HEK293 (cell line): ENCODE data around the gene CCNJL.

Experiments
- CTCF ChIA-PET: fragments of 350-600 bp; formaldehyde crosslinking; extraction: SDS; loops from one replicate; lab custom pipeline; 2021; ENCODE audit warnings: antibody characterized with exemption; lab: Yijun Ruan, JAX
- POLR2A ChIA-PET: fragments of 300-600 bp; formaldehyde crosslinking; extraction: SDS; loops from one replicate; lab custom pipeline; 2020; ENCODE audit warnings: antibody characterized with exemption, inconsistent platforms; lab: Yijun Ruan, JAX
- H3K27ac ChIP-seq: fragments of 200-500 bp; sonication (Bioruptor generic); 2 replicates; pipeline ENCODE4 v1.5.1; 2014; ENCODE audit warnings: low read depth, low read length, control low read depth, inconsistent platforms; ENCODE audit errors: extremely low read depth
- H3K36me3 ChIP-seq, 2 experiments: fragments of 200-500 bp in 1 of 2; sonication (Bioruptor generic) in 1 of 2; 1 replicate in 1 of 2; 2 replicates in 1 of 2; pipeline ENCODE4 v1.5.1; 2014 to 2017; ENCODE audit warnings: inconsistent platforms in 2 of 2, low read length in 2 of 2; ENCODE audit not compliant: control insufficient read depth in 2 of 2, insufficient read depth in 1 of 2
- H3K4me1 ChIP-seq: fragments of 200-500 bp; sonication (Bioruptor generic); 2 replicates; pipeline ENCODE4 v1.5.1; 2014; ENCODE audit warnings: mild to moderate bottlenecking, low read length, inconsistent platforms; ENCODE audit not compliant: control insufficient read depth, insufficient read depth
- H3K4me3 ChIP-seq: 2 replicates; pipeline ENCODE4 v1.5.1; 2011; ENCODE audit warnings: low read depth, mild to moderate bottlenecking, control low read depth, low read length, moderate library complexity
- H3K9me3 ChIP-seq: fragments of 200-500 bp; sonication (Bioruptor generic); 2 replicates; pipeline ENCODE4 v1.5.1; 2014; ENCODE audit warnings: low read depth, low read length, inconsistent platforms; ENCODE audit not compliant: control insufficient read depth, insufficient read depth
- BCL11B ChIP-seq: fragments of 450-650 bp; formaldehyde crosslinking; IDR thresholded peaks from 2 replicates; pipeline ENCODE4 v1.5.1; 2016; ENCODE audit warnings: low read depth, missing biosample characterization, missing genetic modification characterization
- GLIS1 ChIP-seq: fragments of 450-650 bp; formaldehyde crosslinking; IDR thresholded peaks from 2 replicates; pipeline ENCODE4 v1.5.1; 2016; ENCODE audit warnings: missing biosample characterization, missing genetic modification characterization
- KLF1 ChIP-seq: fragments of 450-650 bp; formaldehyde crosslinking; IDR thresholded peaks from 2 replicates; pipeline ENCODE4 v1.5.1; 2016; ENCODE audit warnings: missing biosample characterization, missing genetic modification characterization
- OVOL3 ChIP-seq: fragments of 450-650 bp; formaldehyde crosslinking; IDR thresholded peaks from 2 replicates; pipeline ENCODE4 v1.5.1; 2016; ENCODE audit warnings: missing biosample characterization, missing genetic modification characterization
- REPIN1 ChIP-seq: fragments of 450-650 bp; formaldehyde crosslinking; IDR thresholded peaks from 2 replicates; pipeline ENCODE4 v1.5.1; 2017; ENCODE audit warnings: missing biosample characterization, missing genetic modification characterization, low read depth
- SCRT2 ChIP-seq: fragments of 450-650 bp; formaldehyde crosslinking; IDR thresholded peaks from 2 replicates; pipeline ENCODE4 v1.5.1; 2016; ENCODE audit warnings: missing biosample characterization, missing genetic modification characterization
- ZBTB21 ChIP-seq: fragments of 450-650 bp; formaldehyde crosslinking; IDR thresholded peaks from 2 replicates; pipeline ENCODE4 v1.5.1; 2017; ENCODE audit warnings: missing biosample characterization, missing genetic modification characterization
- ZBTB48 ChIP-seq: fragments of 450-650 bp; formaldehyde crosslinking; IDR thresholded peaks from 2 replicates; pipeline ENCODE4 v1.5.1; 2016; ENCODE audit warnings: missing biosample characterization, missing genetic modification characterization
- ZBTB8A ChIP-seq: fragments of 450-650 bp; formaldehyde crosslinking; IDR thresholded peaks from 2 replicates; pipeline ENCODE4 v1.5.1; 2016; ENCODE audit warnings: missing biosample characterization, missing genetic modification characterization
- ZNF18 ChIP-seq: fragments of 450-650 bp; formaldehyde crosslinking; IDR thresholded peaks from 2 replicates; pipeline ENCODE4 v1.5.1; 2016; ENCODE audit warnings: missing biosample characterization, missing genetic modification characterization
- ZNF211 ChIP-seq: fragments of 450-650 bp; formaldehyde crosslinking; IDR thresholded peaks from 2 replicates; pipeline ENCODE4 v1.5.1; 2016; ENCODE audit warnings: low read depth, missing biosample characterization, missing genetic modification characterization
- ZNF214 ChIP-seq: fragments of 450-650 bp; formaldehyde crosslinking; IDR thresholded peaks from 2 replicates; pipeline ENCODE4 v1.5.1; 2017; ENCODE audit warnings: missing biosample characterization, mild to moderate bottlenecking, missing genetic modification characterization, borderline replicate concordance
- ZNF292 ChIP-seq: fragments of 450-650 bp; formaldehyde crosslinking; IDR thresholded peaks from 2 replicates; pipeline ENCODE4 v1.5.1; 2016; ENCODE audit warnings: low read depth, missing biosample characterization, missing genetic modification characterization, borderline replicate concordance
- ZNF324 ChIP-seq: fragments of 450-650 bp; formaldehyde crosslinking; IDR thresholded peaks from 2 replicates; pipeline ENCODE4 v1.5.1; 2016; ENCODE audit warnings: missing biosample characterization, missing genetic modification characterization
- ZNF335 ChIP-seq: fragments of 450-650 bp; formaldehyde crosslinking; conservative IDR thresholded peaks from 2 replicates; pipeline ENCODE4 v1.5.1; 2016; ENCODE audit warnings: missing biosample characterization, missing genetic modification characterization
- ZNF350 ChIP-seq: fragments of 450-650 bp; formaldehyde crosslinking; IDR thresholded peaks from 2 replicates; pipeline ENCODE4 v1.5.0; 2017; ENCODE audit warnings: missing biosample characterization, mild to moderate bottlenecking, missing genetic modification characterization
- ZNF391 ChIP-seq: fragments of 450-650 bp; formaldehyde crosslinking; IDR thresholded peaks from 2 replicates; pipeline ENCODE4 v1.5.1; 2016; ENCODE audit warnings: low read depth, missing biosample characterization, missing genetic modification characterization, borderline replicate concordance
- ZNF433 ChIP-seq: fragments of 450-650 bp; formaldehyde crosslinking; IDR thresholded peaks from 2 replicates; pipeline ENCODE4 v1.5.1; 2016; ENCODE audit warnings: missing biosample characterization, missing genetic modification characterization, low read depth
- ZNF530 ChIP-seq: fragments of 450-650 bp; formaldehyde crosslinking; IDR thresholded peaks from 2 replicates; pipeline ENCODE4 v1.5.1; 2016; ENCODE audit warnings: low read depth, missing biosample characterization, missing genetic modification characterization
- ZNF561 ChIP-seq: fragments of 450-650 bp; IDR thresholded peaks from 2 replicates; pipeline ENCODE4 v1.5.1; 2018; ENCODE audit warnings: missing biosample characterization, missing genetic modification characterization, borderline replicate concordance
- ZNF585B ChIP-seq: fragments of 450-650 bp; formaldehyde crosslinking; IDR thresholded peaks from 2 replicates; pipeline ENCODE4 v1.5.1; 2016; ENCODE audit warnings: missing biosample characterization, missing genetic modification characterization
- ZNF626 ChIP-seq: fragments of 450-650 bp; sonication (Bioruptor Pico); formaldehyde crosslinking; IDR thresholded peaks from 2 replicates; pipeline ENCODE4 v1.5.1; 2018; ENCODE audit warnings: missing biosample characterization, missing genetic modification characterization, inconsistent platforms
- ZNF660 ChIP-seq: fragments of 450-650 bp; IDR thresholded peaks from 2 replicates; pipeline ENCODE4 v1.5.1; 2018; ENCODE audit warnings: missing biosample characterization, mild to moderate bottlenecking, missing genetic modification characterization
- ZNF677 ChIP-seq: fragments of 450-650 bp; IDR thresholded peaks from 2 replicates; pipeline ENCODE4 v1.5.0; 2018; ENCODE audit warnings: missing biosample characterization, mild to moderate bottlenecking, missing genetic modification characterization, moderate library complexity
- ZNF701 ChIP-seq: fragments of 450-650 bp; formaldehyde crosslinking; IDR thresholded peaks from 2 replicates; pipeline ENCODE4 v1.5.1; 2016; ENCODE audit warnings: missing biosample characterization, missing genetic modification characterization
- ZNF704 ChIP-seq: fragments of 450-650 bp; formaldehyde crosslinking; IDR thresholded peaks from 2 replicates; pipeline ENCODE4 v1.5.1; 2016; ENCODE audit warnings: missing biosample characterization, missing genetic modification characterization
- ZSCAN23 ChIP-seq: fragments of 450-650 bp; formaldehyde crosslinking; IDR thresholded peaks from 2 replicates; pipeline ENCODE4 v1.5.1; 2016; ENCODE audit warnings: missing biosample characterization, missing genetic modification characterization

The CCNJL gene

DNA sequence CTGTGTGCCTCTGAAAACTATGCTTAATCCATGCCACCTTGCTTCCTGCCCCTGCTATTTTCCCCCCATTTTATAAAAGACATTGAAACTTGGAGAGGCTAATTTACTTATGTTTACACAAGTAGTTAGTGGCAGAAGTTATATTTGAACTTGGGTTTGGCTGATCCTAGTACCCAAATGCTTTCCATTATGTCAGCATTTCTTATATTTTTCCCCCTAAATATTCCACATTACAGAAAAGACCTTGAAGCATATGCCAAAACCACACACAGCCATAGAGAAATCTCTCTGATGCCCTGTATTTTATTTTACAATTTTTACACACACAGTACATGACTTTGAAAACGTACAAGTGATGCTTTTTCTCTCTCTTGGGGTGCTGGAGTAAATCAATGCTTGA is 46.9 kb upstream of the CCNJL start (continued):
- TF ChIP-seq ZNF214 (tag by site-specific recombination) (no peak), ZNF701 (tag by site-specific recombination) (no peak), ZNF677 (tag by site-specific recombination) (no peak), ZBTB8A (tag by site-specific recombination) (no peak)

GRCh38 chr5:160357861-160358411 is 45.6 kb upstream of the CCNJL start:
- no peaks in the 10 kb centered on the region for H3K36me3 ChIP-seq

DNA sequence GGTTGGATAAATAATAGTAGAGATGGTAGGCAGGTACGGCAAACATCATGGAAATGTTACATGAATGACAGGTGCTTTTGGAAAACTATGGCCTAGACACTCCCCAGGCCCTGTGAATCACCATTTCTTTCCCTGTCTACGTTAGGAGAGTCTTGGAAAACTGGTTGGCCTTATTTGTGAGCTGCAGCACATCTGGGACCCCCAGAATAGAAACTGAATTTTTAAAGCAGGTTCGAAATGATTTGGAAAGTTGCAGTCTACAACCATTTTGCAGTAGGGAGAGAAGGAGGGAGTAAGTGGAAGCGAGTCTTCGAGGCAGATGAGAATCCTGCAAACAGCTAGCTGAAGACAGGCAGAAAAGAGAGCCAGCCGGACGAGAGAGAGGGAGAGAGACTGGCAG is 45.0 kb upstream of the CCNJL start:
- no peaks in the 10 kb centered on the region for H3K9me3 ChIP-seq
- CTCF ChIA-PET: interaction anchor here (1.1 to 1.6 kb wide), 2 partner anchors 12 to 276 kb away, joined by 3 to 4 read pairs; no protein-coding TSS in a partner anchor
- POLR2A ChIA-PET: interaction anchor here (0.6 kb wide), 1 partner anchor 34 kb away, joined by 3 read pairs; no protein-coding TSS in a partner anchor

More at GRCh38 chr5:160357861-160358411, 45.6 kb upstream of the CCNJL start:
- CTCF ChIA-PET: interaction anchor here (1.1 kb wide), 1 partner anchor 13 kb away, joined by 4 read pairs; no protein-coding TSS in a partner anchor
- TF ChIP-seq ZNF433: no peak
- TF ChIP-seq ZBTB21 (tag by site-specific recombination): no peak
- TF ChIP-seq ZNF561 (tag by site-specific recombination): no peak
- no peak for TF ChIP-seq REPIN1 (tag by site-specific recombination)
- no peak for TF ChIP-seq ZBTB8A (tag by site-specific recombination)
- H3K4me3 ChIP-seq: no peak overlapping the region
- POLR2A ChIA-PET: no interaction called here
- H3K4me1 ChIP-seq: no peaks in the 10 kb centered on the region
- H3K27ac ChIP-seq: no peak overlapping the region
- H3K9me3 ChIP-seq: no peaks in the 10 kb centered on the region

DNA sequence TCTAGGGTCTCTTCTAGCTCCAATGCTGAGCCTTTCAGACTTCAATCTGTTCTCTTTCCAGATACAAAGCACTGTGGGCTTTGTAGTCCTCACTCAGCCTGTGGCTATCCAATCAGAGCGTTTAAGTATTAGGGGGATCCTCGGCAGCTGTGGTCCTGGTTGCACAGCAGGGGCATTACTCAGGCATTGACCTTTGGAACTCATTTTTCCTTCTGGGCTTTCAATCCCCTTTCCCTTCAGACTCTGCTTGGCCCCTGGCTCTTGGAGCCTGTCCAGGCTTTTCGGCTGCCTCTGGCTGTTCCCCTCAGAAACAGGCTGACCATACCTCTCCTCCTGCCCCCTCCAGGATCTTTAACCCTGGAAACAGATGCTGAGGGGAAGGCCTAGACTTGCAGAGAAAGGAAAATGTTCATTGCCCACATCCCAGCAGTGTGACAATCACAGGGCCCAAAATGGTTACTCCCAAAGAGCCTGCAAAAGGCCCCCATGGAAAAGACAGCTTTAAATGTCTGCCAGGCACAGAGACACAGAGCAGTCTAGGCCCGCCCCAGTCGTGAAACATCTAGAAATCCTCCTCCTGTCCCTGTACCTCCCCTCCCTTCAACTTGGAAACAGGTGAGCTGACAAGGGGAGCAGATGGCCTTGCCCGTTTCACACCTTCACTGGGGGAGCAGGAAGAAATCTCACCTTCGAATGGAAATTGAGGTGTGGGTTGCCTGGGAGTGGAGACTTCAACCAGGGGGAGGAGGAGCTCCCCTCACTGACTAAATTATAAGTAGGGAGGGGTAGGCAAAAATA is 44.4 kb upstream of the CCNJL start:
- Histone ChIP-seq H3K9me3 (no peaks in the 10 kb centered on the region), H3K36me3 (no peaks in the 10 kb centered on the region), H3K4me1 (no peaks in the 10 kb centered on the region), H3K27ac (no peak overlapping the region), H3K4me3 (no peak overlapping the region)
- CTCF ChIA-PET: interaction anchor here (1.6 kb wide), 1 partner anchor 276 kb away, joined by 3 read pairs; no protein-coding TSS in a partner anchor
- no peak for TF ChIP-seq OVOL3 (tag by site-specific recombination)
- TF ChIP-seq ZNF701 (tag by site-specific recombination): no peak
- no peak for TF ChIP-seq ZNF350 (tag by site-specific recombination)
- no peak for TF ChIP-seq ZNF18 (tag by site-specific recombination)
- TF ChIP-seq ZNF335 (tag by site-specific recombination): no peak
- no peak for TF ChIP-seq BCL11B (tag by site-specific recombination)
- no peak for TF ChIP-seq ZNF211 (tag by site-specific recombination)
- no peak for TF ChIP-seq ZNF530
- no peak for TF ChIP-seq ZNF292 (tag by site-specific recombination)
- no peak for TF ChIP-seq ZNF660 (tag by site-specific recombination)
- TF ChIP-seq ZNF324 (tag by site-specific recombination): no peak
- TF ChIP-seq KLF1 (tag by site-specific recombination): no peak
- no peak for TF ChIP-seq ZNF391
- POLR2A ChIA-PET: interaction anchor here (0.6 kb wide), 1 partner anchor 35 kb away, joined by 3 read pairs; no protein-coding TSS in a partner anchor

More for the DNA sequence above, 45.0 kb upstream of the CCNJL start:
- TF ChIP-seq GLIS1 (tag by site-specific recombination) (no peak), ZSCAN23 (tag by site-specific recombination) (no peak), SCRT2 (no peak), ZNF626 (tag by site-specific recombination) (no peak), ZBTB48 (tag by site-specific recombination) (no peak), ZNF585B (no peak), ZNF704 (no peak)
- TF ChIP-seq, all 188 proteins: peak for 0
- Histone ChIP-seq H3K4me3 (no peak overlapping the region), H3K27ac (no peak overlapping the region), H3K4me1 (no peaks in the 10 kb centered on the region), H3K36me3 (no peaks in the 10 kb centered on the region)
